Upper lobe of left lung (tissue), 4 donors: ENCODE data around the gene HIC1.

Experiments
- EP300 ChIP-seq, 4 donors: sonication (generic); formaldehyde crosslinking; IDR thresholded peaks; one replicate each; pipeline ENCODE4 v1.5.1; 2017; ENCODE audit warnings: antibody characterized with exemption in 4 of 4, control low read depth in 2 of 4
- POLR2A ChIP-seq, 4 donors: fragments of 450-650 bp; IDR thresholded peaks; one replicate each; pipeline ENCODE4 v1.5.1; 2016 to 2017; ENCODE audit warnings: antibody characterized with exemption in 4 of 4, mild to moderate bottlenecking in 2 of 4
- TF ChIP-seq, protein P1 (sequence below), 6 experiments: fragments of 450-650 bp in 4 of 6; fragments of 200-600 bp in 2 of 6; sonication (generic) in 2 of 6; IDR thresholded peaks; one replicate each; pipeline ENCODE4 v1.5.1; 2016 to 2019; ENCODE audit warnings: antibody characterized with exemption in 6 of 6

DNA sequence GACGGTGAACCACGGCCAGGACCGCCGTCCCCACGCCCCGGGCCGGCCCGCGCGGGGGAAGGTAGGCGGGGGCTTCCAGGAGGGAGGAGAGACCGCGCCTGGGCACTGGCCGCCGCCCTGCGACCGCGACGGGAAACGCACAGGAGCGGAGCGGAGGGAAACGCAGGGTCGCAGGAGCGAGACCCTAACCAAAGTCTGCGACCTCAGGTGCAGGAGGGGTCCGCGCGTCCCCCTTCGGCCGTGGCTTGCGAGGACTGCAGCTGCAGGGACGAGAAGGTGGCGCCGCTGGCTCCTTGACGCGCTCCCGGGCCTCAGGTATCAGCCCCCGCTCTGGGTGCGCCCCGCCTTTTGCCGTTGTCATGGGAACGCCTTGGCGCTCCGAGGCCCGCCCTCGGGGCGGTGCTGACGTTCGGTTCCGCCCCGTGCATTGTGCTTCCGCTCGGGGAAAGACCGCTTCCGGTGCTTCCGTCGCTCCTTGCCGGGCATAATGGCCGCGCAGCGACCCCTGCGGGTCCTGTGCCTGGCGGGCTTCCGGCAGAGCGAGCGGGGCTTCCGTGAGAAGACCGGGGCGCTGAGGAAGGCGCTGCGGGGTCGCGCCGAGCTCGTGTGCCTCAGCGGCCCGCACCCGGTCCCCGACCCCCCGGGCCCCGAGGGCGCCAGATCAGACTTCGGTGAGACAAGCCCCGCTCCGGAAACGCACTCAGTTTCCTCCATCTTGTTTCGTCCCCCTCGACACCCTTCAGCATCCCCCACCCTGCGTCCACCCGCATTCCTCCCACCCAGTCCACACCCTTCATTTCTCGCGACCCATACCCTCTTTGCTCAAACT, 13.1 kb upstream of the HIC1 start, which contains the start of gene OVCA2:
- no peak for TF ChIP-seq EP300 (IDR thresholded peaks at IDR 0.05)
- TF ChIP-seq, protein P1, sequence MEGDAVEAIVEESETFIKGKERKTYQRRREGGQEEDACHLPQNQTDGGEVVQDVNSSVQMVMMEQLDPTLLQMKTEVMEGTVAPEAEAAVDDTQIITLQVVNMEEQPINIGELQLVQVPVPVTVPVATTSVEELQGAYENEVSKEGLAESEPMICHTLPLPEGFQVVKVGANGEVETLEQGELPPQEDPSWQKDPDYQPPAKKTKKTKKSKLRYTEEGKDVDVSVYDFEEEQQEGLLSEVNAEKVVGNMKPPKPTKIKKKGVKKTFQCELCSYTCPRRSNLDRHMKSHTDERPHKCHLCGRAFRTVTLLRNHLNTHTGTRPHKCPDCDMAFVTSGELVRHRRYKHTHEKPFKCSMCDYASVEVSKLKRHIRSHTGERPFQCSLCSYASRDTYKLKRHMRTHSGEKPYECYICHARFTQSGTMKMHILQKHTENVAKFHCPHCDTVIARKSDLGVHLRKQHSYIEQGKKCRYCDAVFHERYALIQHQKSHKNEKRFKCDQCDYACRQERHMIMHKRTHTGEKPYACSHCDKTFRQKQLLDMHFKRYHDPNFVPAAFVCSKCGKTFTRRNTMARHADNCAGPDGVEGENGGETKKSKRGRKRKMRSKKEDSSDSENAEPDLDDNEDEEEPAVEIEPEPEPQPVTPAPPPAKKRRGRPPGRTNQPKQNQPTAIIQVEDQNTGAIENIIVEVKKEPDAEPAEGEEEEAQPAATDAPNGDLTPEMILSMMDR (IDR thresholded peaks at IDR 0.05) = peak; percentile 15 to 78 (median 56)
- TF ChIP-seq POLR2A (IDR thresholded peaks at IDR 0.05) = peak in 3 of 4 donors; percentile 24 to 81 (median 76)
